NCI-H2081 treated with DMSO at 0.1 percent for 48 hours (cell line): ENCODE data around the gene ALG11.
A peak's percentile ranks its signal among the peaks of the same experiment; 100 is the strongest.
"Not testable (repeated sequence)": the region's sequence is repeated elsewhere in the genome, so short reads cannot be mapped to it uniquely, and the experiment has no call there.

Experiments
- DNase-seq: peaks from one replicate; lab custom pipeline; 2025; lab: John Stamatoyannopoulos, UW

The ALG11 gene

DNA sequence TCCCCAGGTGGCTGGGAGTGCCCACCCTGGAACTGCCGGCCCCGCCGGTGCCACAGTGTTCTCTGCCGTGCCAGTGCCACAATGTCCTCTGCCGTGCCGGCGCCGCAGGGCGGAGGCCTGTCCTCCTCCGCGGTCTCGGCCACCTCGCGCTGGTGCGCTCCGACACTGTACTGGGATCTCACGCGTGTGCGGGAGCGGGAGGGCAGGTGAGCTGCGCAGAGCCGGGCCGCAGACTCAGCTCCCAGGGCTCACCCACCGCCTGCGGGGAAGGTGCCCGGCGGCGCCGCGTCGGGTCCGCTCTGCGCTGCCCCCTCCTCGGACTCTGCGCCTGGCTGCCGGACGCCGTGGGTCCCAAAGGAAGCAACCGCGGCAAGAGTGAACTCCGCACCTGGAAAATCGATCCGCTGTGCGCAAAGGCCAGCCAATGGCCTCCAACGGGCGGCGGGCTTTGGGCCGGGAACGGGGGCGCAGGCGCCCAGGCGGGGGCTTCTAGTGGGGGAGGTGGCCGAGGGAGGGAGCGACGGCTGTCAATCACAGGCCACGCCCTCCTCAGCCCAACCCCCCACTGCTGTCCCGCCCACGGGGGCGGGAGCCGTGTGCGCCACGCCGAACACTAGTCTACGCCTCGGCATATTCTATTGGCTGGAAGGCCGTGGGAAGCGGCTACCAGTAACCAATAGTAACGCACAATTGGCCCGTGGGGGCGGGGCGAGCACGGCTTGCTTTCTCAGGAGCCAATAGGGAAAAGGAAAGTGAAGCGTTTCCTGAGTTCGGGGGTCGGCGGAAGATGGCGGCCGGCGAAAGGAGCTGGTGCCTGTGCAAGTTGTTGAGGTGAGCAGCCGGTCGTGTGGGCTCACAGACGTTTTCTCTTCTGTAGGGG is at the start of gene ALG11:
Gene ALG11 (plus strand): TSS at position 767 of the 880 bp plus-strand sequence. CDS start 21 bp downstream, at position 788.
- DNase-seq: peak; percentile 67

DNA sequence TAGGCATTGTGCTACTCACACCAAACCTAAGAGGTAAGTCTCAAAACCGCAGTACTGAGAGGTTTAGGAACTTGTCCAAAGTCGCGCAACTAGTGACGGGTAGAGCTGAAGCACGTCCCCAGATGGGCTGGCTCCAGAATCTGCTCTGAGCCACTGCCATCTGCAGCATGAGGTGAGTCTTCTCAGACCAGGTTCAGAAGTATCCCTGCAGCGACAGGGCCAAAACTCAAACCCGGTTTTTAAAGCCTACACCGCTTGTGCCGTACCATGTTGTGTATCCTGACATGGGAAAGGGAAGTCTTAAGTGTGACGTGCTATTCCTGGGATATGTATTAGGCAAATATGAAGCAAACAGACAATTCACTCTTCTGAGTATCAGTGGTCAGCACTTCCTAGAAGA is 46.0 kb upstream of the ALG11 start:
- DNase-seq: no peak

- DNase-seq: no peak
Observed at GRCh38 chr13:51967482-51968446, 44.4 kb upstream of the ALG11 start.

- no peak for DNase-seq
Observed at GRCh38 chr13:51970349-51970748, 41.8 kb upstream of the ALG11 start.

DNA sequence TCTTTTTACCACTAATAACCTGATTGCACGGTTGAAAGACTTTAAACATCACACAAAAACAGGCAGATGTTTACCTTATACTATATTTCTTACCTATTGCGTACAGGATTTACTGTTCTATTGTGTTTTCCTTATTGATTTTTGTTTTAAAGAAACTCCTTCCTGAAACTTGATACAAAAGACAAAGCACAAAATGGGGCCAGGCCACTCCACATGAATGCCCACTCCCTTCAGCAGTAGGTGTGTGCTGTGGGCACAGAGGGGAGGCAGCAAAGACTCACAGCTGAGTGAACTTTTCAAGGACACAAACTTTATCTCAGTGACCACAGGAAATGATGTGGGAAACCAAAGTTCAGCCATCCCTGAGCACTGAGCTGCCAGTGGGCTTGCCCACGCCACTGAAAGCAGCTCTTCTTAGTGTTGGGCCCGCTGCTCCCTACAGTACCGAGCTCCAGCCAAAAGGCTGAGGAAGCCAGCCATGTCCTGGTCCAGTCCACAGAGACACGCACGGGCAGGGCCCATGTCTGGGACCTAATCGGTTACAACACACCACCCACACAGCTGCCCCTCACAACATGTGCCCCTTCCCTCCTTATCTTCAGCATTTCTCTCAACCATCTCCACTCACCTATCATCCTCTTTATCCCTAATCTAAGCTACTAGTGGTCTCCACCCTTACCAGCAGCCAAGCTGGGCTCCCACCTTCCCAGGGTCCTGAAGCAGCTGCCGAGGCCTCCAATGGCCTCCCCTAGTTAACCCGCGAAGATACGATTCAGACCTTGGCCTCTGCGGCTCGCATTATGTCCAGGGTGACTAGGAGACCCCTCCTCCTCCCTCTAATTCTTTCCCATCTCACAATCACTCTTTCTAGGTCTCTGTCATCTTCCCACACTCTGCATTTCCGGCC is 40.4 kb upstream of the ALG11 start:
- no peak for DNase-seq

DNA sequence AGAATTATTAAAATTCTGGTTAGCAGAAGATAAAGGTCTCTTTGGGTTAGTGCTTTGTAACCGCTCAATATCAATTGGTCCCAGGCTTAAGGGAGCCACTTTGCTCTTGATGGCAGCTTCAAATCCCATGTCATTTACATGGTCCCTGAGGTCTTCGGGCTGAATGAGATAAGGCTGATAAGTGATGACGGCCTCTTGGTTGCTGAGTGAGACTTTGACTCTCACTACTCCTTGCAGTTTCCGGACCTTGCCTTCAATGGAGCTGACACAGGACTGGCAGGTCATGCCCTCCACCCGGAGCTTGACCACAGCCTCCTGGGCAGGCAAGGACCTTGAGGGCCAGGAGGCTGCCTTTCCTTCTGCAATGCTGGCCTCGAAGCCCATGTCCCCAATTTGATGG is 37.7 kb upstream of the ALG11 start:
- DNase-seq: no peak

DNA sequence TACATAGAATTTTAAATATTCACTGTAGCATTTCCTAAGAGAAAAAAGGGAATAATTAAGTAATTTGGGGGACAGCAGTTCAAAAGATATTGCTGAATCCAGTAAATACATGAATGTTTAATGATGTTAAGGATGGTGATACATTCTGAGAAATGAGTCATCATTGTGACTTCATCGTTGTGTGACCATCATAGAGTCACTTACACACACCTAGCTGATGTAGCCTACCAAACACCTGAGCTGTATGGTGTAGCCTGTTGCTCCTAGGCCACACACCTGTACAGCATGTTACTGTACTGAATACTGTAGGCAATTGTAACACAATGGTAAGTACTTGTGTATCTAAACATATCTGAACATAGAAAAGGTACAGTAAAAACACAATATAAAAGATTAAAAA is 35.8 kb upstream of the ALG11 start:
- DNase-seq: no peak

DNA sequence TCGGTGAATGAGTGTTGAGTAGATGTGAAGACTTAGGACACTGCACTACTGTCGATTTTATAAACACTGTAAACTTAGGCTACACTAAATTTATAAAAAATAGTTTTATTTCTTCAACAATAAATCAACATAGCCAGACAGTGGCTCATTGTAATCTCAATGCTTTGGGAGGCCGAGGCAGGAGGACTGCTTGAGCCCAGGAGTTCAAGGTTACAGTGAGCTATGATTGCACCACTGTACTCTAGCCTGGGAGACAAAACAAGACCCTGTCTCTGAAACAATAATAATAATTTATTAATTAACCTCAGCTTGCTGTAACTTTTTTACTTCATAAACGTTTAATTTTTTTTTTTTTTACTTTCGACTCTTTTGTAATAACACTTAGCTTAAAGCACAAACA is 35.3 kb upstream of the ALG11 start:
- DNase-seq: no peak

- DNase-seq: no peak
Observed at GRCh38 chr13:51977625-51978024, 34.6 kb upstream of the ALG11 start.

DNA sequence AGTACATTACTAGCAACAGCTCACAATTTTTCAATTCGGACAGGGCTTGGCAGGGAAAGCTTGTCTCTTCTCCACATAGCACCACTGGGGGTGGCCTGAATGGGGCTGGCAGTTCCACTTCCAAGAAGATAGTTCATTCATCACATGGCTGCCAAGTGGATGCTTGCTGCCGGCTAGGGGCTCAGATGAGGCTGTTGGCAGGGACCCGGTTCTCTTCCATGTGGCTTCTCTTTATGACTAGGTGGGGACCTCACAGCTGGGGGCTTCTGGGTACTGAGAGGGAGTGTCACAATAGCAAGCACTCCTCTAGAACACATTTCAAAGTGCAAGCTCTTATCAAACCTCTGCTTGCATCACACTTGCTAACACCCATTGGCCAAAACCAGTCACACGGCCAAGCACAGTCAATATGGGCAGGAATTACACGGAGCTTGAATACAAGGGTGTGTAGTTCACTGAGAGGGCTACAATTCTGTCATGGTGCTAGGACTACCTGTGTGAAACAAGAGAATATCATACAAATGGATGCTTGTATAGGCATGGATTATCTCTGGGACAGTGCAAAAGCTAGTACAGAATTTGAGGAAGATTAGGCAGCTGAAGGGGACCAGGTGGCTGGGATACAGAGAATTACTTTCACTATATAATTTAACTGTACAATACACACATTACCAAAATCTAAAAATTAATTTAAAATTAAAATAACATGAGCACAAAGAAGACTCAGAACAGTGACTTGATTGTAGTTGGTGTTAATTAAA is 33.2 kb upstream of the ALG11 start:
- DNase-seq: no peak

DNA sequence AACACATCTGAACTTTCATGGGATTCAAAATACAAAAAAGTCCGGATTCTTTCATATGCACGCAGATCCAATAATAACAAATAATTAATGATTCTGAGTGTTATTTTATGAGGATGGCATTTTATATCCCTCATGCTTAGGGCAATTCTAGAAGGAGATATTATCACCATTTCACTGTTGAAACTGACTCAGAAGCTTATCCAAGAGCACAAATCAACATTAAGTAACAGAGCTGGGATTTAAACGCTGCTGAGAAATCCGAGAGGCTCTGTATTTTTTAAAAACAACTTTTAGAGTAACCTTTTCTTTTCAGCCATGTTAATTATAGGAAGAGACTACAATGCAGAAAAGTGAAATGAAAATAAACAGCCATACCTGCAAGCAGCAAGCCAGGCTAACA is 31.3 kb upstream of the ALG11 start:
- DNase-seq: no peak

DNA sequence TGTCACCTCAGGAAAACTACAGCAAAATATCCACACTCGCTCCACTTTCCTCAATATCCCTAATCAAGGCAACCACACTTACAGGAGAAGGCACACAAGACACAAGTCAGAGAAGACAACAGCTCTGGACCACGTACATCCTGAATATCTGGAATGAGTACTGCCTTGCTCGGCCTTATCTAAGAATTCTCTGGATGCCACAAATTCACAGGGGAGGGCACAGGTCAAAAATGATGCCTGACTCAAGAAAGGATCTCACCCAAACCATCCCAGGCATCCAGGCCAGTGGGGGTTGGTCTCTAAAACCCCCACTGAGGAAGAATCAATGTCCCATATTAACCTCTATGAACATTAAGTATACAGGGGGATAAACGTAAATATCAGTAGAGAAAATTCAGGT is 30.8 kb upstream of the ALG11 start:
- no peak for DNase-seq

GRCh38 chr13:51983292-51983691 is 28.9 kb upstream of the ALG11 start:
- DNase-seq: not testable (repeated sequence)

DNA sequence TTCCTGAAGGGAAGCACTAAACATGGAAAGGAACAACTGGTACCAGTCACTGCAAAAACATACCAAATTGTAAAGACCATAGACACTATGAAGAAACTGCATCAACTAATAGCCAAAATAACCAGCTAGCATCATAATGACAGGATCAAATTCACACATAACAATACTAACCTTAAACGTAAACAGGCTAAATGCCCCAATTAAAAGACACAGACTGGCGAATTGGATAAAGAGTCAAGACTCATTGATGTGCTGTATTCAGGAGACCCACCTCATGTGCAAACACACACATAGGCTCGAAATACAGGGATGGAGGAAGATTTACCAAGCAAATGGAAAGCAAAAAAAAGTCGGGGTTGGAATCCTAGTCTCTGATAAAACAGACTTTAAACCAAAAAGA is 27.3 kb upstream of the ALG11 start:
- DNase-seq: not testable (repeated sequence)

GRCh38 chr13:51988988-51989618 is 23.1 kb upstream of the ALG11 start:
- no peak for DNase-seq

- no peak for DNase-seq
Observed at GRCh38 chr13:51993713-51994112, 18.5 kb upstream of the ALG11 start.

- no peak for DNase-seq
Observed at GRCh38 chr13:51995677-51996551, 16.3 kb upstream of the ALG11 start.

DNA sequence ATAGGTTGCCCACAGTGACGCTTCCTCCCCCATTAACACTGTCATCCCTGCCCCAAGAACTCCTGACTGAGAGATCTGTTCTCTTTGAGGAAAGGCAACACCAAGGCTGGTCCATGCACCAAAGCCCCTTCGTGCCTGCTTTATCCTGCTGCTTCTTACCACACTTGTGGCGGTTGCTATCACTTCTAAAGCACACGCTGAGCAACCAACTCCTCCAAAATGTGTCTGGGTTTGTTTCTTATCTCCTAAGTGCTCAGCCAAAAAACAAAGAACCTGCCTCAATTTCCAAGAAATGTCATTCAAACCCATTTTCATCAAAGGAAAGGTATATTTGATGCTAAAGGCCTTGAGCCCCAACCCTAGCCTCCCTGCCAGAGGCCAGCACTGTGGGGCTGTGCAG is 15.6 kb upstream of the ALG11 start:
- DNase-seq: no peak

DNA sequence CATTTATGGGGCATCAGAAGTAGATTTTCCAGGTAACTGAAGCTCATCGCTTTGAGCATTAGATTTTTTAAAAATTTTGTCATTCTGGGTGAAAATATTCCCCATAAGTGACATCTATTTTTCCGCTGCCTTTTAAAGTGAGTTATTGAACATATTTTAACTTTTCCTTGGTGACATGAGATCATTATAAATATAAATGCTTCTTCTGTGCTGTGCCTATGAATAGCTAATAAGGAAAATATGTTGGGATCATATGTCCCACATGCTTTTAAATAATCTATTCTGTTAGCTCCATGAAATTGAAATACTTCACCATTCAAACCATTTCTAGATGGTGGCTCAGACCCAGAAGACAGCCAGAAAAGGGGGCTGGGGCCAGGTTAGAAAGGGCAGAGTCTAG is 15.0 kb upstream of the ALG11 start:
- no peak for DNase-seq
